CD4-positive, alpha-beta T cell treated with Interleukin-6 for 4 hours (primary cell): ENCODE results near the gene LGALS4.
"Not testable (repeated sequence)": the region's sequence is repeated elsewhere in the genome, so short reads cannot be mapped to it uniquely, and the experiment has no call there.

Experiments used
- DNase-seq: peaks from one replicate; pipeline ENCODE4 v3.0.0-alpha.2; 2020; ENCODE audit warnings: mixed read lengths

Gene LGALS4

GRCh38 chr19:38819231-38819920, 6.6 kb upstream of the LGALS4 start:
- no peak for DNase-seq

GRCh38 chr19:38817081-38817480, 4.3 kb upstream of the LGALS4 start:
- DNase-seq: no peak

- DNase-seq: no peak
These were observed 3.5 kb upstream of the LGALS4 start for GRCh38 chr19:38816131-38816750.

GRCh38 chr19:38815059-38816001, 2.6 kb upstream of the LGALS4 start:
- DNase-seq: no peak

GRCh38 chr19:38813932-38814331, 1.2 kb upstream of the LGALS4 start:
- DNase-seq: not testable (repeated sequence)

GRCh38 chr19:38813323-38813722, 578 bp upstream of the LGALS4 start:
- DNase-seq: no peak

- DNase-seq: no peak
These were observed 520 bp downstream of the LGALS4 start for GRCh38 chr19:38812009-38812840.

- no peak for DNase-seq
These were observed 3.0 kb downstream of the LGALS4 start for GRCh38 chr19:38809592-38810252.

GRCh38 chr19:38808741-38809140, 4.0 kb downstream of the LGALS4 start:
- DNase-seq: no peak

- not testable (repeated sequence) for DNase-seq
These were observed 5.2 kb downstream of the LGALS4 start for GRCh38 chr19:38807374-38808098.

GRCh38 chr19:38806371-38806770, 6.4 kb downstream of the LGALS4 start:
- DNase-seq: no peak

- DNase-seq: no peak
These were observed 7.6 kb downstream of the LGALS4 start for GRCh38 chr19:38805180-38805579.

GRCh38 chr19:38803543-38803942, 9.2 kb downstream of the LGALS4 start:
- no peak for DNase-seq

GRCh38 chr19:38801359-38802095, 11.2 kb downstream of the LGALS4 start:
- no peak for DNase-seq

- DNase-seq: no peak
These were observed 12.0 kb downstream of the LGALS4 start for GRCh38 chr19:38800577-38801347.

- no peak for DNase-seq
These were observed 13.6 kb downstream of the LGALS4 start for GRCh38 chr19:38799104-38799503.

GRCh38 chr19:38797781-38798180, 15.0 kb downstream of the LGALS4 start:
- not testable (repeated sequence) for DNase-seq

GRCh38 chr19:38796154-38796553, 16.6 kb downstream of the LGALS4 start:
- DNase-seq: no peak

GRCh38 chr19:38795549-38795948, 17.2 kb downstream of the LGALS4 start:
- DNase-seq: no peak

GRCh38 chr19:38793671-38794070, 19.1 kb downstream of the LGALS4 start:
- no peak for DNase-seq
